ENCODE measurements around the gene TNPO2.
A peak's percentile ranks its signal among the peaks of the same experiment; 100 is the strongest.

TNPO2 gene

DNA sequence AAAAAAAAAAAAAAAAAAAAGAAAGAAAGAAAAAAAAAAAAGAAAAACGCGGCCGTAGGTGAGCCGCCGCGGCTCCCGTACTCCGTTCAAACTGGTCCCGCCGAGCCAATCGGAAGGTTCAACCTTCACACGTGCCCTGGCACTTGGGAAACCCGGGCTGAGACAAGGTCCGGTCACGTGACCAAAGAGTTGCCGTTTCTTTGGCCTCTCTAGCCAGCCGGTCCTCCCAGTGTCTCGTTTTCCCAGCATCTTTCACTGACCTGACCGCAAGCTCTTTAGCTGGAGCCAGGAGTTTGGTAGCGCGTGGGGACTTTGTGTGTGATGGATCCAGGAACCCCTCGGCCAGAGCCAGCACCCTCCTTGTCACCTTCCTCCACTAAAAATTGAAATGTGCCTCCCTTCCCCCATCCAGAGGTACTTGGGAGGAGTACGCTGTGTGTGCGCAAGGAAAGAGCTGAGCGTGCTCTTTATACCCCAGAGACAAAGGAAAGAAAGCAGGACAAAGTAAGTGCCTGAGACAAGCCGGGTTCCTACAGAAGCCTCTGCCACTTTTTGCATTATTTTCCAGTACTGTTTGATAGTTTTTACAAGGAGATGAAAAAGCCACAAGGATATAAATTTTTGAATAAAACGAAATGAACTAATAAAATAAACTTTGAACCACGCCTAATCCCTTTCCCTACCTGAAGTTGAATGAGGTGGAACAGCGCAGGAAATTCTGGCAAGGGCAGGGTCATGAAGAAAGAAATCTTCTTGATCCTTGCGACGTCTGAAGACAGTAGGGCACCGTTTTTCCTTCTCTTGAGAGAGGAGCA is 959 bp downstream of the TNPO2 start (continued):
- TF ChIP-seq ZNF785 (tag by site-specific recombination; IDR thresholded peaks at IDR 0.05) (0 out of 2 replicates have a peak, but pooled peaks have one; percentile 66), KLF16 (tag by site-specific recombination; IDR thresholded peaks at IDR 0.05) (peak; percentile 65)
- TF ChIP-seq, protein P1, sequence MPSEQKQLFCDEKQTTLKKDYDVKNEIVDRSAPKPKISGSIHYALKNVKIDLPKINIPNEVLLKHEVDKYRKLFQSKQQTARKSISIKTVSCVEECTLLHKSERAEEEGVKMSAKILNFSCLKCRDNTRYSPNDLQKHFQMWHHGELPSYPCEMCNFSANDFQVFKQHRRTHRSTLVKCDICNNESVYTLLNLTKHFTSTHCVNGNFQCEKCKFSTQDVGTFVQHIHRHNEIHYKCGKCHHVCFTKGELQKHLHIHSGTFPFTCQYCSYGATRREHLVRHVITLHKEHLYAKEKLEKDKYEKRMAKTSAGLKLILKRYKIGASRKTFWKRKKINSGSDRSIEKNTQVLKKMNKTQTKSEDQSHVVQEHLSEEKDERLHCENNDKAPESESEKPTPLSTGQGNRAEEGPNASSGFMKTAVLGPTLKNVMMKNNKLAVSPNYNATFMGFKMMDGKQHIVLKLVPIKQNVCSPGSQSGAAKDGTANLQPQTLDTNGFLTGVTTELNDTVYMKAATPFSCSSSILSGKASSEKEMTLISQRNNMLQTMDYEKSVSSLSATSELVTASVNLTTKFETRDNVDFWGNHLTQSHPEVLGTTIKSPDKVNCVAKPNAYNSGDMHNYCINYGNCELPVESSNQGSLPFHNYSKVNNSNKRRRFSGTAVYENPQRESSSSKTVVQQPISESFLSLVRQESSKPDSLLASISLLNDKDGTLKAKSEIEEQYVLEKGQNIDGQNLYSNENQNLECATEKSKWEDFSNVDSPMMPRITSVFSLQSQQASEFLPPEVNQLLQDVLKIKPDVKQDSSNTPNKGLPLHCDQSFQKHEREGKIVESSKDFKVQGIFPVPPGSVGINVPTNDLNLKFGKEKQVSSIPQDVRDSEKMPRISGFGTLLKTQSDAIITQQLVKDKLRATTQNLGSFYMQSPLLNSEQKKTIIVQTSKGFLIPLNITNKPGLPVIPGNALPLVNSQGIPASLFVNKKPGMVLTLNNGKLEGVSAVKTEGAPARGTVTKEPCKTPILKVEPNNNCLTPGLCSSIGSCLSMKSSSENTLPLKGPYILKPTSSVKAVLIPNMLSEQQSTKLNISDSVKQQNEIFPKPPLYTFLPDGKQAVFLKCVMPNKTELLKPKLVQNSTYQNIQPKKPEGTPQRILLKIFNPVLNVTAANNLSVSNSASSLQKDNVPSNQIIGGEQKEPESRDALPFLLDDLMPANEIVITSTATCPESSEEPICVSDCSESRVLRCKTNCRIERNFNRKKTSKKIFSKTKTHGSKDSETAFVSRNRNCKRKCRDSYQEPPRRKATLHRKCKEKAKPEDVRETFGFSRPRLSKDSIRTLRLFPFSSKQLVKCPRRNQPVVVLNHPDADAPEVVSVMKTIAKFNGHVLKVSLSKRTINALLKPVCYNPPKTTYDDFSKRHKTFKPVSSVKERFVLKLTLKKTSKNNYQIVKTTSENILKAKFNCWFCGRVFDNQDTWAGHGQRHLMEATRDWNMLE (tag by site-specific recombination; conservative IDR thresholded peaks at IDR 0.05; ENCODE audit: low read depth) = peak; percentile 65

DNA sequence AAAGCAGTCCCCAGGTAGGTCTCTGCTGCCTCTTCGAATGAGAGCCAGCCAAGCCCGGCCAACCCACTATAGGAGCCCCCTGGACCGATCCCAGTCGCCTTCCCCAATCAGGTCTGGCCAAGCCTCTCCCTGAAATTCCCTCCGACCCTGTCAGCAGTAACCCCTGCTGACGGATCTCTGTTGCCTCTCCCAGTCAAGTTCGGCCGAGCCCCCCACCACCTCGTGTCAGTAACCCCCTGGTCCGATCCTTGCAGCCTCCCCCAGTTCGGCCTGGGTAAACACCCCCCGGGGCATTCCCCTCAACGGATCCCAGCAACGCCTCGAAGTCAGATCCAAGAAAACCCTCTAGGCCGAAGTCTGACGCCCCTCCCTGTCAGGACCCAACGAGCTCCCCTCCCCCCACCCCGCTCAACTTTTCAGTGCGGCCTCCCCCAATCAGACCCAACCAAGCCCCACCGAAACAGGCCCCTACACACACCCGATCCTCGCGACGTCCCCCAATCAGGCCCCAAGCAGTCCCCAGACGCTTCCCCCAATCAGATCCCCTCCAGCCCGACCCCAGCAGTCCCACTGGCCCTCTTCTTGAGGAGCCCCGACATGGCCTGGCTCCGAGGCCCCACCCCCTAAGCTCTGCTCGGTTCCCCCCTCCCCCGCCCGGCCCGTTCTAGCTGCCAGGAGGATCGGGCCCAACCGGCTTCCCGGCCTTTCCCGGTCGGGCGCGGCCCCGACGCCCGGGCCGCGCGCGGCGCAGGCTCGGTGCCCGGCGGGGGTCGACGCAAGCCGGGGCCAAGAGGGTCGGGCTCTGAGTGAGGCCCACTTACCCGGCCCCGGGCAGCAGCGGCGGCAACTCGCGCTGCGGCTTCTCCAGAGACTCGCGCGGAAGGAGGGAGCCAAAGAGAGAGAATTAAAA is 1.8 kb downstream of the TNPO2 start:
- no peaks in the 10 kb centered on the region for H3K9me3 ChIP-seq (ENCODE audit: control insufficient read depth, insufficient read depth, low read depth, low read length)
- no peaks in the 10 kb centered on the region for H3K4me1 ChIP-seq (ENCODE audit: control insufficient read depth, insufficient read depth, low read length)
- CTCF ChIA-PET = interaction anchor here (0.6 to 3.3 kb wide), 8 partner anchors 12 to 337 kb away, joined by 3 to 19 read pairs (median 4); partner anchors contain the start of gene TRIR
- H3K27ac ChIP-seq (ENCODE audit: extremely low read depth, low read depth, low read length) = peak overlapping the region; percentile 97
- H3K4me3 ChIP-seq (ENCODE audit: low read depth, low read length) = peak overlapping the region; percentile 79
- POLR2A ChIA-PET = interaction anchor here (0.6 to 5.1 kb wide), 14 partner anchors 10 to 169 kb away, joined by 3 to 89 read pairs (median 4); partner anchors contain the start of genes FBXW9, GCDH, GET3 and JUNB
- H3K36me3 ChIP-seq (ENCODE audit: control insufficient read depth in 2 of 2, insufficient read depth in 1 of 2, low read length in 2 of 2) = peaks cover 19 to 36% of the 10 kb centered on the region in 2 experiments; a peak in 2 of 3 replicates
- no peak for TF ChIP-seq ZNF24 (tag by site-specific recombination; IDR thresholded peaks at IDR 0.05)
- TF ChIP-seq, protein P2, sequence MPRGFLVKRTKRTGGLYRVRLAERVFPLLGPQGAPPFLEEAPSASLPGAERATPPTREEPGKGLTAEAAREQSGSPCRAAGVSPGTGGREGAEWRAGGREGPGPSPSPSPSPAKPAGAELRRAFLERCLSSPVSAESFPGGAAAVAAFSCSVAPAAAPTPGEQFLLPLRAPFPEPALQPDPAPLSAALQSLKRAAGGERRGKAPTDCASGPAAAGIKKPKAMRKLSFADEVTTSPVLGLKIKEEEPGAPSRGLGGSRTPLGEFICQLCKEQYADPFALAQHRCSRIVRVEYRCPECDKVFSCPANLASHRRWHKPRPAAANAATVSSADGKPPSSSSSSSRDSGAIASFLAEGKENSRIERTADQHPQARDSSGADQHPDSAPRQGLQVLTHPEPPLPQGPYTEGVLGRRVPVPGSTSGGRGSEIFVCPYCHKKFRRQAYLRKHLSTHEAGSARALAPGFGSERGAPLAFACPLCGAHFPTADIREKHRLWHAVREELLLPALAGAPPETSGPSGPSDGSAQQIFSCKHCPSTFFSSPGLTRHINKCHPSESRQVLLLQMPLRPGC (tag by site-specific recombination; IDR thresholded peaks at IDR 0.05) = no peak
- no peak for TF ChIP-seq ZNF561 (tag by site-specific recombination; IDR thresholded peaks at IDR 0.05; ENCODE audit: borderline replicate concordance)
- no peak; the same call in 1 of the 2 replicates for TF ChIP-seq MZF1 (tag by site-specific recombination; IDR thresholded peaks at IDR 0.05; ENCODE audit: borderline replicate concordance)
- no peak for TF ChIP-seq ZNF184 (tag by site-specific recombination; IDR thresholded peaks at IDR 0.05)
- TF ChIP-seq, protein P3, sequence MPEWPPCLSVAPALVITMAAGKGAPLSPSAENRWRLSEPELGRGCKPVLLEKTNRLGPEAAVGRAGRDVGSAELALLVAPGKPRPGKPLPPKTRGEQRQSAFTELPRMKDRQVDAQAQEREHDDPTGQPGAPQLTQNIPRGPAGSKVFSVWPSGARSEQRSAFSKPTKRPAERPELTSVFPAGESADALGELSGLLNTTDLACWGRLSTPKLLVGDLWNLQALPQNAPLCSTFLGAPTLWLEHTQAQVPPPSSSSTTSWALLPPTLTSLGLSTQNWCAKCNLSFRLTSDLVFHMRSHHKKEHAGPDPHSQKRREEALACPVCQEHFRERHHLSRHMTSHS (tag by site-specific recombination; IDR thresholded peaks at IDR 0.05) = no peak
- TF ChIP-seq GLIS2 (tag by site-specific recombination; IDR thresholded peaks at IDR 0.05) = peak; percentile 86
- TF ChIP-seq TCF7L2 (IDR thresholded peaks at IDR 0.05; ENCODE audit: borderline replicate concordance, low read depth, low read length) = no peak; the same call in 1 of the 2 replicates
- no peak for TF ChIP-seq ZNF843 (tag by site-specific recombination; IDR thresholded peaks at IDR 0.05)
- no peak for TF ChIP-seq ZNF292 (tag by site-specific recombination; IDR thresholded peaks at IDR 0.05; ENCODE audit: borderline replicate concordance, low read depth)
- TF ChIP-seq ZNF211 (tag by site-specific recombination; IDR thresholded peaks at IDR 0.05; ENCODE audit: low read depth) = no peak
- TF ChIP-seq ZNF785 (tag by site-specific recombination; IDR thresholded peaks at IDR 0.05) = no peak
- TF ChIP-seq ZBTB21 (tag by site-specific recombination; IDR thresholded peaks at IDR 0.05) = no peak; the same call in 1 of the 2 replicates
- TF ChIP-seq, protein P4, sequence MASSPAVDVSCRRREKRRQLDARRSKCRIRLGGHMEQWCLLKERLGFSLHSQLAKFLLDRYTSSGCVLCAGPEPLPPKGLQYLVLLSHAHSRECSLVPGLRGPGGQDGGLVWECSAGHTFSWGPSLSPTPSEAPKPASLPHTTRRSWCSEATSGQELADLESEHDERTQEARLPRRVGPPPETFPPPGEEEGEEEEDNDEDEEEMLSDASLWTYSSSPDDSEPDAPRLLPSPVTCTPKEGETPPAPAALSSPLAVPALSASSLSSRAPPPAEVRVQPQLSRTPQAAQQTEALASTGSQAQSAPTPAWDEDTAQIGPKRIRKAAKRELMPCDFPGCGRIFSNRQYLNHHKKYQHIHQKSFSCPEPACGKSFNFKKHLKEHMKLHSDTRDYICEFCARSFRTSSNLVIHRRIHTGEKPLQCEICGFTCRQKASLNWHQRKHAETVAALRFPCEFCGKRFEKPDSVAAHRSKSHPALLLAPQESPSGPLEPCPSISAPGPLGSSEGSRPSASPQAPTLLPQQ (tag by site-specific recombination; IDR thresholded peaks at IDR 0.05) = no peak; the same call in 1 of the 2 replicates
- TF ChIP-seq, protein P5, sequence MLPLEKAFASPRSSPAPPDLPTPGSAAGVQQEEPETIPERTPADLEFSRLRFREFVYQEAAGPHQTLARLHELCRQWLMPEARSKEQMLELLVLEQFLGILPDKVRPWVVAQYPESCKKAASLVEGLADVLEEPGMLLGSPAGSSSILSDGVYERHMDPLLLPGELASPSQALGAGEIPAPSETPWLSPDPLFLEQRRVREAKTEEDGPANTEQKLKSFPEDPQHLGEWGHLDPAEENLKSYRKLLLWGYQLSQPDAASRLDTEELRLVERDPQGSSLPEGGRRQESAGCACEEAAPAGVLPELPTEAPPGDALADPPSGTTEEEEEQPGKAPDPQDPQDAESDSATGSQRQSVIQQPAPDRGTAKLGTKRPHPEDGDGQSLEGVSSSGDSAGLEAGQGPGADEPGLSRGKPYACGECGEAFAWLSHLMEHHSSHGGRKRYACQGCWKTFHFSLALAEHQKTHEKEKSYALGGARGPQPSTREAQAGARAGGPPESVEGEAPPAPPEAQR (tag by site-specific recombination; IDR thresholded peaks at IDR 0.05) = no peak
- TF ChIP-seq ZNF341 (tag by site-specific recombination; IDR thresholded peaks at IDR 0.05; ENCODE audit: low read depth) = no peak; the same call in 1 of the 2 replicates
- TF ChIP-seq GLI2 (tag by site-specific recombination; IDR thresholded peaks at IDR 0.05; ENCODE audit: borderline replicate concordance, low read depth) = no peak
- TF ChIP-seq, protein P6, sequence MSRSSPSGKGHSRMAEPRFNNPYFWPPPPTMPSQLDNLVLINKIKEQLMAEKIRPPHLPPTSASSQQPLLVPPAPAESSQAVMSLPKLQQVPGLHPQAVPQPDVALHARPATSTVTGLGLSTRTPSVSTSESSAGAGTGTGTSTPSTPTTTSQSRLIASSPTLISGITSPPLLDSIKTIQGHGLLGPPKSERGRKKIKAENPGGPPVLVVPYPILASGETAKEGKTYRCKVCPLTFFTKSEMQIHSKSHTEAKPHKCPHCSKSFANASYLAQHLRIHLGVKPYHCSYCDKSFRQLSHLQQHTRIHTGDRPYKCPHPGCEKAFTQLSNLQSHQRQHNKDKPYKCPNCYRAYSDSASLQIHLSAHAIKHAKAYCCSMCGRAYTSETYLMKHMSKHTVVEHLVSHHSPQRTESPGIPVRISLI (tag by site-specific recombination; IDR thresholded peaks at IDR 0.05) = no peak
